ENCODE results near the gene C16orf90.

GRCh38 chr16:3460121-3460520 lies 35.2 kb downstream of the C16orf90 start:
- no peak for TF ChIP-seq CTCF (IDR thresholded peaks at IDR 0.05)
- TF ChIP-seq EZH2 (IDR thresholded peaks at IDR 0.05; ENCODE audit: borderline replicate concordance, insufficient read depth, low read depth, low read length, poor library complexity, severe bottlenecking), result no peak

Measured in B cell (primary cell).